Suprapubic skin (tissue), 4 donors: ENCODE results near the gene TADA3.

Source experiments
- CTCF ChIP-seq, 2 donors: fragments of 200-600 bp in 1 of 2; fragments of 450-650 bp in 1 of 2; sonication (generic) in 1 of 2; IDR thresholded peaks; one replicate each; pipeline ENCODE4 v1.5.1; 2016 to 2019; ENCODE audit warnings: antibody characterized with exemption in 2 of 2, mild to moderate bottlenecking in 1 of 2, moderate library complexity in 1 of 2
- EP300 ChIP-seq: sonication (generic); formaldehyde crosslinking; IDR thresholded peaks from one replicate; pipeline ENCODE4 v1.6.1; 2017; ENCODE audit warnings: antibody characterized with exemption
- POLR2A ChIP-seq, 2 donors: fragments of 450-650 bp; IDR thresholded peaks; one replicate each; pipeline ENCODE4 v1.6.1; 2017; ENCODE audit warnings: antibody characterized with exemption in 2 of 2, mild to moderate bottlenecking in 2 of 2, moderate library complexity in 2 of 2
- POLR2AphosphoS5 ChIP-seq, 3 donors: sonication (generic); formaldehyde crosslinking; IDR thresholded peaks; one replicate each; pipeline ENCODE4 v1.6.1; 2017; ENCODE audit warnings: antibody characterized with exemption in 3 of 3

- TF ChIP-seq EP300 (no peak), CTCF (IDR thresholded peaks at IDR 0.05) (no peak), POLR2AphosphoS5 (IDR thresholded peaks at IDR 0.05) (no peak), POLR2A (IDR thresholded peaks at IDR 0.05) (no peak)
Measured at GRCh38 chr3:9732080-9732739, 60.1 kb downstream of the TADA3 start.
